Stimulated activated CD4-positive, alpha-beta T cell treated with anti-CD3 and anti-CD28 coated beads, Interleukin-2, amount 100 ng/mL, for 24 hours (primary cell): Measurements from ENCODE around the gene TTLL4.
"Not testable (repeated sequence)": the region's sequence is repeated elsewhere in the genome, so short reads cannot be mapped to it uniquely, and the experiment has no call there.

ENCODE experiments used
- DNase-seq, 2 donors: peaks; one replicate each; pipeline ENCODE4 v3.0.0-alpha.2; 2020

Gene TTLL4

DNA sequence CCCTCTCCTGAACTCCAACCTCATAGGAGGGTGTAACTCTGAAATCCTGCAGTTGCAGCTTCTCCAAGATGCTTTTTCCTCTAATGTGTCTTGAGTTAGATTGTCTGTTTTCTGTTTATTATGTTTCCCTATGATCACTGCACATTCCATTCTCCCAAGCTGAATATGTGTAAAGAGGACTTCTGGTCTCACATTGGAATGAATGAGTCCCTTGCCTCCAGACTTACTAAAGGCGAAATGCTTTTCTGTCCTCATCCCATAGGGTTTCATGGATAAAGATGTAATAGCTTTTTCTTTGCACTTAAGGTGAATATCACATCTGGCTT lies 35.8 kb downstream of the TTLL4 start:
- DNase-seq: no peak

DNA sequence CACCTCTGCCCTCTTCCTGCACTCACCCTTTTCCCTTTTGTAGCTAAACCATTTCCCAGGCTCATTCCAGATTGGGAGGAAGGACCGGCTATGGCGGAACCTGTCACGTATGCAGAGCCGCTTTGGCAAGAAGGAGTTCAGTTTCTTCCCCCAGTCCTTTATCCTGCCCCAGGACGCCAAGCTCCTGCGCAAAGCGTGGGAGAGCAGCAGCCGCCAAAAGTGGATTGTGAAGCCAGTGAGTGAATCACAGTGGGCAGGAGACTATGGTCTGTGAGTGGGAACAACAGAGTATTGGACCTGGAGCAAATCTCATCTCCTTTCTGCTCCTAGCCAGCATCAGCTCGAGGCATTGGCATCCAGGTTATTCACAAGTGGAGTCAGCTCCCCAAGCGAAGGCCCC lies 36.3 kb downstream of the TTLL4 start:
- no peak for DNase-seq

DNA sequence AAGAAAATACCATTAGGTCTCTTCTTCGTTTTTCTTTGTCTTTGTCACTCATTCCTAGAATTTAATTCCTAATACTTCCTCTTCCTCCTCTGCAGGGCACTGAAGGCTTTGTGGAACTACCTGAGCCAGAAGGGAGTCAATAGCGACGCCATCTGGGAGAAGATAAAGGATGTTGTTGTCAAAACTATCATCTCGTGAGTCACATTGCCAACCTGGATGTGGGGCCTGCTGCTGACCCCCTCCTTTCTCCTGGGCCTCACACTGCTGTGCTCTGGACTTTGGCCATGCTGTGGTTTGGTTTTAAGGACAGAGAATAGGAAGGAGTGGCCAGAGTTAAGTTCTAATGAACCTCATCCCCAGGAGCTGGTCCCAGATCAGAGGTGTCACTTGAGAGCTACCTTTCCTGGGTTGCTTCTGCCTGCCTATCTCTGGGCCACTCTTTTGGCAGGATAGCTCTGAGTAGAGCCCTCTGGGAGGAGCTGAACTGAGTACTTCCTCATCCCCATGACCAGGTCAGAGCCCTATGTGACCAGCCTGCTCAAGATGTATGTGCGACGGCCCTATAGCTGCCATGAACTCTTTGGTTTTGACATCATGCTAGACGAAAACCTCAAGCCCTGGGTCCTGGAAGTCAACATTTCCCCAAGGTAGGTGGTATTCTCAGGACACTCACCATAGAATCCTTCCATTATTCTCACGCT lies 38.3 kb downstream of the TTLL4 start:
- no peak for DNase-seq

DNA sequence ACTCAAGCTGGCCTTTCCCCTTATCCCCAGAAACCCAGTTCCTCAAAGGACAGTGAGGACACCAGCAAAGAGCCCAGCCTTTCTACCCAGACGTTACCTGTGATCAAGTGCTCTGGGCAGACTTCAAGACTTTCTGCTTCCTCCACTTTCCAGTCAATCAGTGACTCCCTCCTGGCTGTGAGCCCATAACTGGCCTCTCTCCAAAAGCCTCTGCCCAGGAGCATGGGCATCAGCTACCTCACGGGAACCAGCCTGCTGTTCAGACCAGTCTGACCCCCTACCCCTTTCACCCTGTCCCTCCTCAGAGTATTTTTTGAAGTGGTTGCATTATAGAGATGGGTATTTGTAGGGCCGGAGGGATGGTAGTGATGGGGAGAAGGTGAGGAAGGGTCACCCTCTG lies 43.6 kb downstream of the TTLL4 start:
- no peak for DNase-seq

DNA sequence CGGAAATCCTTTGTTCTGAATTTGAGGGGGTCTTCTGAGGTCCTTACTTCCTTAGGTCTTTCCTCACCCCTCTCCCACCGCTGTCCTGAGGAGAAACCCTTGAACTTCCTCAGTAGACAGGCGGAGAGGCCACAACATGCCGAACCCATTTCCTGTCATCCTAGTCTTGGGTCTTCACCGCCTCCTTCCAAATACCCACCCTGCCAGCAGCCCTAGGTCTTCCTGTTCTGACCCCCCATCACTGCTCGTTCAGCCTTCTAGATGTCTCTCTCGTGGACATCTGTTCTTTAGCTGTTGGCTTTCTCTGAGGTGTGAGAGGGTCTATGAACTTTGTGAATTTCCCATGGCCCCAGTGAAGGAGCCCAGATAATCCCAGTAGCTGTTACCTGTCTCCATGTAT lies 44.1 kb downstream of the TTLL4 start:
- DNase-seq: no peak

DNA sequence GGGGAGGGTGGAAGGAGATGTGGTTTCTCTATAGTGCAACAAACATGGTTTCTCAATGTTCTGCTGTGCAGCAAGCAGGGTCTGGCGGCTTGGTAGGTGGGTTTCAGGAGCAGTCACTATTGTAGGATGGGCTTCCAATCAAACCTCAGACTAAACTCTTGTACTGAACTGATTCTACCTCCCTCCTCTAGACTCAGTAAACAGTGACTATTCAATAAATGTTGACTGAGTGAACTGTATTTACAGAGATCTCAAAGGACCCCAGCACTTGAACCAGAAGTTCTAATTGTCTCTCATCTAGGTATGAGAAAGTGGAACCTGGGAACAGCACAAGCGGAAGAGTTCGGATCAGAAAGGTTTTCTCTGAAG lies 44.5 kb downstream of the TTLL4 start:
- no peak for DNase-seq

DNA sequence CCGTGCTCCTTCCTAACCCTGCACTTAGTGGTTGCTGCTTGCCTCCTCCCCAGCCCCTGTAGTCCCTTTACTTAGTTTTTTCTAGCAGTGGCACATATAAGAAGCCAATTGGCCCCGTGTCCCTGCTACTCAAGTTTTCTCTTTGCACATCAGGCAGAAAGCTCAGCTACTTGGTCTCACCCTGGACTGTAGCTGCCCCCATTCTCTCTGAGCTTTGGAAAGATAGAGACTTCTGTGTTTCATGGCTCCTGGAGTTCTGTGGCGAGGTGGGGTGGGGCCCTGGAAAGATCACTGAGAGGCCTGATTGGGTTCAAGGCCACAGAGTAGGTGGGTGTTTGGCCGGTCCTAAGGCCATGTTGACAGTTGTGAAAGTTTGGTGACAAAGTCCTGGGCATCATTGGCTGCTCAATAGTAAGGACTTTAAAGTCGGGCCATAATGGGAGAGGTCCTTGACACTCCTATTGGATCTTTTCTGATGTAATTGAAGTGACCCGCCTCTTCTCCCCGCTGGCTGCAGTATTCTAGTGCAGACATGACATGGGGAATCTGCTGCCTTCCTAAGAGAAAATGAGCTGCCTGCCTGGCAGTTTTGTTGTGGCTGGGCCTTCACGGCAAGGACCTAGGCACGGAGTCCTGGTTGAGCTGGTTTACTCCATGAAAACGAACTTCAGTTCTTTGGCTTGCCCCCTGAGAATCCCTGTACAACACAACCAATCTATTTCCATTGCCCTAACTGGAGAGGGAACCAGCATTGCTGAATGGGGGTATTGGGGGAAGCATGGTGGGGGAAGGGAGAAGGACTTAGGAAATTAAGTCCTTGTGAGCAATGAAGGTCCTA lies 45.2 kb downstream of the TTLL4 start:
- DNase-seq: no peak

DNA sequence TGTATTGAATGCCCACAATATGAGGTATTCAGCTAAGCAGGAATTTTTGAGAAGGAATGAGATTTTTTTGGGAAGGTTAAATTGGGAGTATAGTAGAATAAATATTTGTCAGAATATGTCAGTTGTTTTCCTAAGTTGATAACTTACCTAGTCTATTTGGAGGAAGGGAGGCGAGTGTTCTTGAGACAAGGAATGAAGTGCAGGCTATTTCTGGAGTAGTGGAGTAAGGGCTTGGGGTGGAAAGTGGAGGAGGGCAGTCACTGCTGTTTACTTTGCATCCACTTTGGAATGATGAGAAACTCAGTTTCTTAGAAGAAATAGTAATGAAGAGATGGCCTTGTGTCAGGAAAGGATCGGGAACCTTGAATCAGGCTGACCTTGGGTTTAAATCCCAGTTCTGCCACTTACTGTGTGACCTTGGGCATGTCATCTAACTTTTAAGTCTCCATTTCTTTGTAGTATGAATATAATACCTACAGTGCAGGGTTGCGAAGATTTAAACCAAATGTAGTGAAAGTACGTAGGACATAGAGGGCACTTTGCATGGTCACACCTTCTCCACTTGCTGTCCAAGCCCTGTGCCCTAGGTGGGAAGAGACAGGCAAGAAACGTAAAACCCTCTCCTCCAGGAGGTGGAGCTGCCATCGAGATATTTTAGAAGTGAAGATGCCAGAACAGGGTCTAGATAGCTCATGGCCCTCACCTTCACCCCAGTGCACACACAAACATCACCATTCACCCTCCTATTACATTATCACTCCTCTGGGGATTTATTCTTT lies 46.2 kb downstream of the TTLL4 start:
- no peak for DNase-seq

DNA sequence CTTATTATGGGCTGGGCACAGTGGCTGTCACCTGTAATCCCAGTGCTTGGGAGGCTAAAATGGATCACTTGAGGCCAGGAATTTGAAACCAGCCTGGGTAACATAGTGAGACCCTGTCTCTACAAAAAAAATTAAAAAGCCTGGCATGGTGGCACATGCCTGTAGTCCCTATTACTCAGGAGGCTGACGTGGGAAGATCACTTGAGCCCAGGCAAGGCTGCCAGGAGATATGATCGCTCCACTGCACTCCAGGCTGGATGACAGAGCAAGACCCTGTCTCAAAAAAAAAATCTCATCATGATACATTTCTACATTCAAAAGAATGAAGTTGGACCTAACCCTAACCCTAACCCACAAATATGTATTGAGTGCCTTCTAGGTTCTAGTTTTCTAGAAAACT lies 51.2 kb downstream of the TTLL4 start:
- DNase-seq: no peak

DNA sequence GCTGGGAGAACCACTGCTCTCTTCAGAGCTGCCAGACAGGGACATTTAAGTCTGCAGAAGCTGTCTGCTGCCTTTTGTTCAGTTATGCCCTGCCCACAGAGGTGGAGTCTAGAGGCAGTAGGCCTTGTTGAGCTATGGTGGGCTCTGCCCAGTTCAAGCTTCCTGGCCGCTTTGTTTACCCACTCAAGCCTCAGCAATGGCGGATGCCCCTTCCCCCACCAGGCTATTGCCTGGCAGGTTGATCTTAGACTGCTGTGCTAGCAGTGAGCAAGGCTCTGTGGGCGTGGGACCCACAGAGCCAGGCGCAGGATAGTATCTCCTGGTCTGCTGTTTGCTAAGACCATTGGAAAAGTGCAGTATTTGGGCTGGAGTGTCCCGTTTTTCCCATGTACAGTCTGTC lies 62.1 kb downstream of the TTLL4 start:
- not testable (repeated sequence) for DNase-seq

DNA sequence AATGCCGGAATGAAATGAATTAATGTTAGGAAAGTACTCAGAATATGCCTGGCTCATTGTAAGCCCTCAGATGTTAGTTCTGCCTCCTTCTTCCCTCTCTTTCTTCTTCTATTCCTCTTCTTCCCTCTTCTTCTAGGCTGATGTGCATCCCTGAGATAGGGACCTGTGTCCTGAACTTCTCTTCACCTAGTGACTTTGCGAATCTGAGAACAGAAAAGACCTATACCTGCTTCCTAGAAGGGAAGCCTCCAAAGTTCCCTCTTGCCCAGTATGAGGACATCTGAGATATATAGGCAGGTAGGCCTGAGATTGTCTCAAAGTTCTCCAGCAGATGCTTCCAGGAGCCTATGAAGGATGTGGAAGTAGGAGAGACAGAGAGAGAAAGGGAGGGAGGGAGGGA lies 63.2 kb downstream of the TTLL4 start:
- DNase-seq: no peak

DNA sequence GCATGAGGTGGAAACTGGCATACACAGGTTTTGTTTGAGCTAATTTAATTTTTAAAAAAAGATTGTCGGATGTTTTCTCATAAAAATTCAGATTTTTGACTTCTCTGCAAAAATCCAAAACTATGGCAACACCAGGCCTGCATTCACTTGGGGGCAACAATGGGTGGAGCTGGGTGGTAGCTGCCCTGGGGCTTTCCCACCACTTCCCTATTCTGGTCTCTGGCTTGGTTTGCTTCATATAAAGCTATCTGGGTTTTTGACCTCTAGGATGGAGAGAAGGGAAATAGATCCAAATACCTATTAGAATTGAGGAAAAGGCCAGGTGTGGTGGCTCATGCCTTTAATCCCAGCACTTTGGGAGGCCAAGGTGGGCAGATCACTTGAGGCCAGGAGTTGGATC lies 65.9 kb downstream of the TTLL4 start:
- no peak for DNase-seq

DNA sequence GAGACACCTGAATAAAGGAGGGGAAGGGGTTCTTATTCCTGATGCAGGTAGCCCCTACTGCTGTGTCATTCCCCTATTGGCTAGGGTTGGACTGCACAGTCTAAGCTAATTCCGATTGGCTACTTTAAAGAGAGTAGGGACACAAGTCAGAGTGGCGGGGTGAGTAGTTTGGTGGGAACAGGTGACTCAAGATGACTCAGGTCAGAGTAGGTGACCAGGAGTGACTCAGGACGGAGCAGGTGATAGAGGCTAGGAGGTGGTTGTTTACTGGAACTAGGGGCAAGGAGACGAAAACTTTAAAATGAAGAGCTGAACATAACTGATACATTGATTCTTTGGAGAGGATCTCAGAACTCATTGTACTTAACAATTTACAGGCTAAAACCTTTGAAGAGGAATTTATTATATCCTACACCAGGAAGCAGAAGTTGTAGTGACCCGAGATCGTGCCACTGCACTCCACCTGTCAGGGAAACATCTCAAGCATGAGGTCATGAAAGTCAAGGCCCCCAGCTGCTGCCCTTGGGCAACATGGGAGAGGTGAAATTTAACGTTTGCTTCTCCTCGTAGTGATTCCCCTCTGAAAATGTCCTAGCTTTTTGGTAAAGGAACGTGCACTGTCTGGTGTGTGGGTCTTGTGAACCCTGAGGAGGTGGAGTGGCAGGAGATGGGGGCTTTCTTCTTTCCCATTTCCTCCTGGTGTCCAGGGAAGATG lies 66.8 kb downstream of the TTLL4 start:
- no peak for DNase-seq

DNA sequence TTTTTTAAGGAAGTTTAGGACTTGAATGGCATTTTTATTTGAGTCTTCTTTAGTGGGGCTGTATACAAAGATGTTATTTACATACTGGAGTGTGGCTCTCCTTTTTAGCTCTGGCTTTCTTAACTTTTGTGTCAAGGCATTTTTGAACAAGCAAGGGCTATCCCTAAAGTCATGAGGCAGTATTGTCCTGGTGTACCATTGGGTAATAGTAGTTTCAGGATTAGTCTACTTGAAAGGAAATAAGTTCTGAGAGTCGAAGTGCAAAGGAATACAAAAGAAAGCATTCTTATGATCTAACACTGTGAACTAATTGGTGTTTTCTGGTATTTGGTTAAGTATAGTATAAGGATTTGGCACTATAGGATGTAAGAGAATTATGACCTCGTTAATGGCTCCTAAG lies 69.4 kb downstream of the TTLL4 start:
- no peak for DNase-seq

DNA sequence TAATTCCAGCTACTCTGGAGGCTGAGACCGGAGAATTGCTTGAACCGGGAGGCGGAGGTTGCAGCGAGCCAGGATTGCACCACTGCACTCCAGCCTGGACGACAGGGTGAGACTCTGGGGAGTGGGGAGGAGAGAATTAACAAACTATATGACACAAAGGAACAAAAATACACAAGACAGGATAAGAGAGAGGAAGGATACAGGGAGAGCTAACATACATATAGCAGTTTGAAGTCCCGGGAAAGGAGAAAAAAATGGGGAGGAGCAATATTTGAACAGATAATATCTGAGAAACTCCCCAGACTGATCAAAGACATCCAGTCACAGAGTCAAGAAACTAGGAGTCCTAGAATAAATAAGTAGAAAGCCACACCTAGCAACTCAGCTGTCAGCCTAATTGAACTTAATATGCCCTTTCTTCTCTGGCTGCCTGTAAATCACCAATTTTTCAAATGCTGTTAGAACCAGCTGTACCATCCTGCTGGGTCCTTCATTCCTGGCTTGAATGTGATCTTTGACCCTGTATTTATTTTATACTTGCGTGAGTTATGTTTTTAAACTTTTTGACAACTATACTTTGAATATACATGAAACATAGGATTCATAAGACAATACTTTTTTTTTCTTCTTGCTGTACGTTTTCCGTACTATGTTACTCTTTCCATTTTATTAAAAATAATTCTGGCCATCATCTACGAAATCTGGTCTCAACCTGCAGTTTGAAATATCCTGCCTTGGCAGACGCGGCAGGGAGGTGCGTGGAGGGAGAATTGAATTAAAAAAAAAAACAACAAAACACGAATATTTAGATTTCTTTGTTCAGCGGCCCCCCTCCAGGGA lies 70.4 kb downstream of the TTLL4 start:
- no peak for DNase-seq

DNA sequence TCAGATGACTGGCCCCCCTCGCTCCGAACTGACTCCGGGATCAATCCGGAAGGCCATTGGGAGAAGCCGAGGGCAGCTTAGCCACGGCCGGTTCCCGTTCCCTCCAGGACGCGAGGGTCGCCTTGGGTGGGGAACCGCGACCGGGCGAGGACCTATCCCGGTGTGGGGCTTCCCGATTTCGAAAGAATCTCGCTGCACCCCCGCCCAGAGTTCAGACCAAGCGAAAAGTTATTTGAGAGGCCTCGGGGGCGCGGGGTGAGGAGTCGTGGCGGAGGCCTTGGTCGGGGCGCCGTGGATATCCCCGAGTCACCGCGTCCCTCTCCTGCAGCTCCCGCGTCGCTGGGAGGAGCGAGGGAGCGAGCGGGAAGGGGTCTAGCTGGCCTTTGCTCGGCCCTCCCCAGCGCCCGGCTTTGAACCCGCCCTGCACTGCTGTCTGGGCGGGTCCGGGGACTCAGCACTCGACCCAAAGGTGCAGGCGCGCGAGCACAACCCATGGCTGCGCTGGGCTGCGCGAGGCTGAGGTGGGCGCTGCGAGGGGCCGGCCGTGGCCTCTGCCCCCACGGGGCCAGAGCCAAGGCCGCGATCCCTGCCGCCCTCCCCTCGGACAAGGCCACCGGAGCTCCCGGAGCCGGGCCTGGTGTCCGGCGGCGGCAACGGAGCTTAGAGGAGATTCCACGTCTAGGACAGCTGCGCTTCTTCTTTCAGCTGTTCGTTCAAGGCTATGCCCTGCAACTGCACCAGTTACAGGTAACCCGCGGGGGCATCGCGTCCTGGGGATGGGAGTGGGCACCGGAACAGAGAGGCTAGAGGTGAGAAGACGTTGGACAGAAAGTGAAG lies 71.3 kb downstream of the TTLL4 start, which contains the start of gene CYP27A1:
Gene CYP27A1 (plus strand): TSS at position 457 of the 837 bp plus-strand sequence. CDS start 36 bp downstream, at position 493.
- peak in 1 of 2 donors; percentile 8 for DNase-seq

DNA sequence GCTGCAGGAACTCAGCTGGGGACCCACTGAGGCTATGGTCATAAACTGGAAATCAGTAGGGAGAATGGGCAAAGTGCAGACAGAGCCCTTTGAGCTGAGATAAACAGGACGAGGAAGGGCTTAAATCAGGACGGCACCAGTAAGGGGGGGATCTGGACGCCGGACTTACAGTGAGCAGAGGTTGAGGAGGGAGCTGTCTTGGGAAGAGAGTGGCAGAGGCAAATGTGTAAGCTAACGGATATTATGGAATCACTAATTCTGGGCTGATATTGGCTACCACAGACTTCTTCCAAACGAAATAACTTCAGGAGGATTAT lies 71.9 kb downstream of the TTLL4 start:
- DNase-seq: no peak

DNA sequence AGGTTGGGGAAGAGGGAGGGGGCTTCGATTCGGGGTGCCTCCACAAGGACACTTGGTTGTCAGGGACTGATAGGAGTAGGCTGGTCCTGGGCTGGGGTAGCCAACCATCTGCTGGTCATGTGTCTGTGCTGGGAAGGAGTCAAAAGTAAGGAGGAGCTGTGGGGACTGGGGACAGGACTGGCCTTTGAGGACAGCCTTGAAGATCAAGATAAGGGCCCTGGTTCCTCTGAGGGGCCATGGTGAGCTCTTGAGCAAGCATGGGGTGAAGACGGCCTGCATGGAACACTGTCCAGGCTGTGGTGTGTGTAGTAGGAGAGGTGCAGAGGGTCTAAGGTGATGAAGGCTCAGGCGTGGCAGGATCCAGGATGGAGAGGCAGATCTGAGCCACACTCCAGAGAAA lies 73.1 kb downstream of the TTLL4 start:
- no peak for DNase-seq

DNA sequence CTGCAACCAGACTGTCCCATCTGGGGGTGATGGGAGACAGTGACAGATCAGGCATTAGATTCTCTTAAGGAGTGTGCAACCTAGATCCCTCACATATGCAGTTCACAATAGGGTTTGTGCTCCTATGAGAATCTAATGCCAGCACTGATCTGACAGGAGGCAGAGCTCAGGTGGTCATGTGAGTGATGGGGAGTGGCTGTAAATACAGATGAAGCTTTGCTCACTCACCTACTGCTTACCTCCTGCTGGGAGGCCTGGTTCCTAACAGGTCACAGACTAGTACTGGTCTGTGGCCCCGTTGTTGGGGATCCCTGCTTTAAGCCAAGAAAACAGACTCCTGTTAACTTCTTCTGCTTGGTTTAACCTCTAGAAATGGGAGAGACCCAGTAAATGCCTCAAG lies 74.5 kb downstream of the TTLL4 start:
- no peak for DNase-seq

DNA sequence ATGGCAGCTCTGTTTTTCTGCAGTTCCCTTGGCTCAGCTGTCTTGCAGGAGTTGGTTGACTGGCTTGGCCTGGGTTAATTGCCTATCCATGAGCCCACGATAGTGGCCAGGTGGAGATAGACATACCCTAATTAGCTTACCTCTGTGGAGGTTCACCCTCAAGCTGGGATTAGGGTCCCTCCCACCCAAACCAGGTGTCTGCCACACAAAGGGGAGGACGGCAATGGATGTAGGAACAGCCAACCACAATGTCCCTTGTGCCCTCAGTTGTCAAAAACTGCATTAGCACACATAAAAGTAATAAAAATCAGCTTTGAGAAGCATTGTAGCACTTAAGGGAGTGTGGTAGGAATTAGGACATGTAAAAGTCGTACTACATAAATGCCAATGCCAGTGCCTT lies 75.5 kb downstream of the TTLL4 start:
- DNase-seq: no peak

DNA sequence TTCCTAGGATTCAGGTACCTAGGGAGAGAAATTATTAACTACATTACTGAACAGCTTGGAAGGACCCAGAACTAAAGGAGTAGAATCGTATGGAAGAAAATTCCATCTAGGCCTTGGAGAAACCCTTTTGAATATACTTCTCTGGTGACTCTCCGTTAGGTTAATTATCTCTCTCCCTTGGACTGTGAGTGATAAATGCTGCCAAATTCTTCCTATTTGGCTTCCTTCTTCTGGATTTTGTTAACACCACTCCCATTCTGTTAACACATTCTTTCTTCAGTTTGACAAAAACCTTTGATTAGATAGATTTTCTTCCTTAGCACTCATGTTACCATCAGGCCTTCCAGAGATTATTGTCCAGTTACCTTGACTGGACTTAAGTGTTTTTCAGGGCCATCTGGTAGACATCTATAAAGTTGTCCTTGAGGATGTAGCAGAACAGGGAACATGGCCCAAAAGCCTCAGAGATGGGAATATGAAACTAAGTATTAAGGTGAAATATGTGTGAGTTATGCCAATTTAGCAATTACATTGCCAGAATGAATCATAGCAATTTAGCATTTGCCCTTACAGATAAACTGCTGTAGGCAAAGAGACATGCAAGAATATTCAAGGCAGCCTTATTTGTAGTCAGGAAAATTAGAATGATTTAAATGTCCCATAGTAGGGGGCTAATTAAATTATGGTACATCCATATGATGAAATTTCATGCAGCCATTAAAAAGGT lies 78.1 kb downstream of the TTLL4 start:
- DNase-seq: no peak
